ENCODE data around the gene FBLN2. TPM values are rescaled to one million over a fixed set of nuclear protein-coding genes. Genes with fewer than 3 reads are reported as not detected.

FBLN2 gene
- polyA plus RNA-seq, 3 donors: 0.08 TPM; not detected in 2

DNA sequence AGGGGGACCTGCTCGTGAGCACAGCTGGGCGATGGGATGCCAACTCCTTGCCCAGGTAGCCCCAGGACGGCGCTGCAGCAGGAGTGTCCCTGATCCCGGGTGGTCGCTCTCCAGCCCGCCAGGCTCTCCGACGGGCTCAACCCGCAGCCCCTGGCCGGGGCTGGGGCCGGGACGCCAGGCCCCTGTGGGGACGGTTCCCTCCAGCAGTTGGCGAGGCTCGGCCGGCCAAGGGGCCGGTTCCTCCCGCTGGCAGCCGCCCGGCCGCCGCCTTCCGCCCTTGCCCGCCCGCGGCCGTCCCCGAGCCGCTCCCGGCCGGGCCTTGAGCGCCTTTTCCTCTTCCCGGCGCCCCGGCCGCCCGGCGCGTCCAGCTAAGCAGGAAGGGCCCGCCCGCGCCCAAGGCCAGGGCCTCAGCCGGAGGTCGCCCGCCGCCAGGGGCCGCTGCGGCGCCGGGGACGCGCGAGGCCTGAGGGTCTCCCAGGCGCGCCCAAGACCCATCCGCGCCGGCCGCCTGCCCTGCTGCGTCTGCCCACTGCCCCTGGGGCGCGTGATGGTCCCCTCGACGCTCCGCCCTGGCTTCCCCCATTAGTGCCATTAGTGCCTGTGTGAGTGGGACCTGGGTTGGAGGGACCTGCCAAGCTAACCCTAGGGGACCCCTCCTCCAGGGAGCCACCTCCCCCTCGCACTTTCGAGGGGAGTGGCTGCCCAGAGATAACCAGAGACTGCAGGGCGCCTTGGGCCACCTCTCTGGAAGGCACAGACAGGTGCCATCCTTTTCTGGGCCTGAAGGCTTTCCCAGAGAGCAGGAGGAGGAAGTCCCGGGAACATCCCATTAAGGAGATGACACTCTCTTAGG, 106.4 kb downstream of the FBLN2 start:
- no peak for DNase-seq
- Mint-ChIP-seq H3K36me3 (no peaks in the 10 kb centered on the region), H3K4me1 (peaks cover 9% of the 10 kb centered on the region), H3K4me3 (peak overlapping the region in 1 of 2 donors; percentile 59), H3K27me3 (ENCODE audit: low read depth in 3 of 3) (peaks cover 30 to 54% (median 42%) of the 10 kb centered on the region in 3 donors), H3K27ac (no peak overlapping the region), H3K9me3 (peaks cover 0 to 6% (median 0%) of the 10 kb centered on the region in 7 donors)
- Histone ChIP-seq H4K20me1 (ENCODE audit: insufficient read depth, low read length) (no peaks in the 10 kb centered on the region), H3K4me2 (replicated peaks; ENCODE audit: extremely low read depth, low read length, poor library complexity, severe bottlenecking) (peak overlapping the region; percentile 44), H3K27ac (ENCODE audit: low read depth in 1 of 2, low read length in 2 of 2) (no peak overlapping the region), H3K9ac (ENCODE audit: insufficient read depth, low read length, poor library complexity, severe bottlenecking) (no peak overlapping the region), H3K4me1 (ENCODE audit: control insufficient read depth in 1 of 2, insufficient read depth in 2 of 2, low read length in 2 of 2) (peaks cover 5 to 7% of the 10 kb centered on the region in 2 donors), H3K4me3 (replicated peaks in 1 of 3; ENCODE audit: low read depth in 2 of 3, low read length in 3 of 3) (peak overlapping the region in 1 of 3 experiments; percentile 32), H3K79me2 (ENCODE audit: insufficient read depth, low read length) (no peaks in the 10 kb centered on the region), H2AFZ (ENCODE audit: insufficient read depth, low read depth, low read length, poor library complexity, severe bottlenecking) (no peak overlapping the region), H3K9me3 (replicated peaks in 1 of 2; ENCODE audit: control insufficient read depth in 1 of 2, insufficient read depth in 1 of 2, low read length in 2 of 2) (no peaks in the 10 kb centered on the region), H3K36me3 (replicated peaks in 1 of 2; ENCODE audit: control insufficient read depth in 1 of 2, insufficient read depth in 2 of 2, low read length in 2 of 2) (no peaks in the 10 kb centered on the region), H3K27me3 (ENCODE audit: control insufficient read depth in 2 of 2, insufficient read depth in 2 of 2, low read length in 2 of 2) (peaks cover 4 to 33% of the 10 kb centered on the region in 2 donors)
- TF ChIP-seq, protein P1, sequence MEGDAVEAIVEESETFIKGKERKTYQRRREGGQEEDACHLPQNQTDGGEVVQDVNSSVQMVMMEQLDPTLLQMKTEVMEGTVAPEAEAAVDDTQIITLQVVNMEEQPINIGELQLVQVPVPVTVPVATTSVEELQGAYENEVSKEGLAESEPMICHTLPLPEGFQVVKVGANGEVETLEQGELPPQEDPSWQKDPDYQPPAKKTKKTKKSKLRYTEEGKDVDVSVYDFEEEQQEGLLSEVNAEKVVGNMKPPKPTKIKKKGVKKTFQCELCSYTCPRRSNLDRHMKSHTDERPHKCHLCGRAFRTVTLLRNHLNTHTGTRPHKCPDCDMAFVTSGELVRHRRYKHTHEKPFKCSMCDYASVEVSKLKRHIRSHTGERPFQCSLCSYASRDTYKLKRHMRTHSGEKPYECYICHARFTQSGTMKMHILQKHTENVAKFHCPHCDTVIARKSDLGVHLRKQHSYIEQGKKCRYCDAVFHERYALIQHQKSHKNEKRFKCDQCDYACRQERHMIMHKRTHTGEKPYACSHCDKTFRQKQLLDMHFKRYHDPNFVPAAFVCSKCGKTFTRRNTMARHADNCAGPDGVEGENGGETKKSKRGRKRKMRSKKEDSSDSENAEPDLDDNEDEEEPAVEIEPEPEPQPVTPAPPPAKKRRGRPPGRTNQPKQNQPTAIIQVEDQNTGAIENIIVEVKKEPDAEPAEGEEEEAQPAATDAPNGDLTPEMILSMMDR (IDR thresholded peaks at IDR 0.05): peak; percentile 42
- intact Hi-C loops (cut with micrococcal nuclease): loop anchor here in 1 of 2 donors (10.0 kb wide), 1 partner anchor 560 kb away; no protein-coding TSS in a partner anchor
- 6% methylated on average over 59 of the region's 70 CpGs for WGBS (ENCODE audit: insufficient coverage)

DNA sequence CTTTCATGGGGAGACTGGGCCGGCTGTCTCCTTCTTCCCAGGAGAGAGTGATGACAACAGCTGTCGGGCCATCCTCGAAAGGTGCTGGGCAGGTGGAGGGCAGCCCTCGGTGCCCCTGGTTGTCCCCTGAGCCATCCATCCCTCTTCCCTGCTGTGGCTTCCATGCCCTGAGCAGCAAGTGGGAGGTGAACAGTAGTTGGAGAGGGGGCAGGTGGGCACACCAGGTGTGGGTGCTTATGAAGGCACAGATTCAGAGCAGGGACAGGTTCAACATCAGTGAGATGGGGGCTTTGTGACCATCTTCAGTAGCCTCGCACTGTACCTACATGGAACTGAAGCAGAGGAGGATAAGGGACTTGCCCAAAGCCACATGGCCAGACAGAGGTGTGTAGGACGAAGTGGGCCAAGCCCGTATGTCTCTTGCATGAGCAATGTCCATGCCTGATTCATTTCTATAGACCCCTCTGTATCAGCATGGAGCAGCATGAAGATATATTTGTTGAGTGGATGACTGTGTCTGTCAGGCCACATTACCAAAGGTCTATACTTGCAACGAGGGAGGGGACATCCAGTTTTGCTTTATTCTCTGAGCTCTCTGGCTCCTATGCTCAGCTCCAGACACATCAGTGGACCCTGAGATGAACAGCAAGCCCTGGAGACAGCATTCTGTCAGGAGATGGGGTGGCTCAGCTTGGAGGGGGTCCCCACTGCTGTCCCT, 107.8 kb downstream of the FBLN2 start:
- H2AFZ ChIP-seq (ENCODE audit: insufficient read depth, low read depth, low read length, poor library complexity, severe bottlenecking): no peak overlapping the region
- H3K9ac ChIP-seq (ENCODE audit: insufficient read depth, low read length, poor library complexity, severe bottlenecking): no peak overlapping the region
- H3K4me1 ChIP-seq (ENCODE audit: control insufficient read depth in 1 of 2, insufficient read depth in 2 of 2, low read length in 2 of 2): peaks cover 0 to 3% of the 10 kb centered on the region in 2 donors
- no peaks in the 10 kb centered on the region for H3K9me3 ChIP-seq (replicated peaks in 1 of 2; ENCODE audit: control insufficient read depth in 1 of 2, insufficient read depth in 1 of 2, low read length in 2 of 2)
- no peak overlapping the region for H3K4me3 ChIP-seq (replicated peaks in 1 of 3; ENCODE audit: low read depth in 2 of 3, low read length in 3 of 3)
- Mint-ChIP-seq H3K36me3 (no peaks in the 10 kb centered on the region), H3K4me3 (peak overlapping the region in 1 of 2 donors; percentile 4), H3K4me1 (peaks cover 3% of the 10 kb centered on the region), H3K9me3 (peaks cover 0 to 6% (median 0%) of the 10 kb centered on the region in 7 donors), H3K27me3 (ENCODE audit: low read depth in 3 of 3) (peaks cover 28 to 45% (median 39%) of the 10 kb centered on the region in 3 donors), H3K27ac (no peak overlapping the region)
- no peak overlapping the region for H3K27ac ChIP-seq (ENCODE audit: low read depth in 1 of 2, low read length in 2 of 2)
- H3K4me2 ChIP-seq (replicated peaks; ENCODE audit: extremely low read depth, low read length, poor library complexity, severe bottlenecking): no peak overlapping the region
- no peaks in the 10 kb centered on the region for H3K79me2 ChIP-seq (ENCODE audit: insufficient read depth, low read length)
- H3K27me3 ChIP-seq (ENCODE audit: control insufficient read depth in 2 of 2, insufficient read depth in 2 of 2, low read length in 2 of 2): peaks cover 4 to 33% of the 10 kb centered on the region in 2 donors
- WGBS (ENCODE audit: insufficient coverage): 84% methylated on average over 4 of the region's 8 CpGs
- intact Hi-C loops (cut with micrococcal nuclease): loop anchor here in 1 of 2 donors (10.0 kb wide), 1 partner anchor 562 kb away; no protein-coding TSS in a partner anchor
- H3K36me3 ChIP-seq (replicated peaks in 1 of 2; ENCODE audit: control insufficient read depth in 1 of 2, insufficient read depth in 2 of 2, low read length in 2 of 2): no peaks in the 10 kb centered on the region
- H4K20me1 ChIP-seq (ENCODE audit: insufficient read depth, low read length): no peaks in the 10 kb centered on the region
- TF ChIP-seq, protein P1 (IDR thresholded peaks at IDR 0.05): no peak
- DNase-seq: no peak

Data from CD14-positive monocyte (primary cell).